CD14-positive monocyte (primary cell): Measurements from ENCODE around the gene SEMA3D. TPM values are rescaled to one million over a fixed set of nuclear protein-coding genes. Genes with fewer than 3 reads are reported as not detected.

Experiments
- DNase-seq, 3 donors: peaks; one replicate each; pipeline ENCODE4 v3.0.0-alpha.2; 2011 to 2022
- H2AFZ ChIP-seq: 2 replicates; pipeline ENCODE4 v1.6.0; 2012; ENCODE audit warnings: mild to moderate bottlenecking, low read depth, low read length, inconsistent platforms; ENCODE audit not compliant: insufficient read depth, poor library complexity, severe bottlenecking
- H3K27ac ChIP-seq, 2 donors: 1 replicate in 1 of 2; 2 replicates in 1 of 2; pipeline ENCODE4 v1.5.1; 2012 to 2013; ENCODE audit warnings: low read length in 2 of 2, control low read depth in 1 of 2, inconsistent platforms in 1 of 2, low read depth in 1 of 2, mild to moderate bottlenecking in 1 of 2
- H3K27me3 ChIP-seq, 2 donors: one replicate each; pipeline versions ENCODE4 v1.6.0 to v1.6.1; 2011 to 2013; ENCODE audit warnings: low read length in 2 of 2; ENCODE audit not compliant: control insufficient read depth in 2 of 2, insufficient read depth in 2 of 2
- H3K36me3 ChIP-seq, 2 donors: replicated peaks in 1 of 2; 1 replicate in 1 of 2; 2 replicates in 1 of 2; pipeline versions ENCODE4 v1.5.1 to v1.6.1; 2012 to 2013; ENCODE audit warnings: low read length in 2 of 2, control low read depth in 1 of 2, inconsistent platforms in 1 of 2, mild to moderate bottlenecking in 1 of 2; ENCODE audit not compliant: insufficient read depth in 2 of 2, control insufficient read depth in 1 of 2
- H3K4me1 ChIP-seq, 2 donors: 1 replicate in 1 of 2; 2 replicates in 1 of 2; pipeline versions ENCODE4 v1.5.1 to v1.6.1; 2012 to 2013; ENCODE audit warnings: low read length in 2 of 2, control low read depth in 1 of 2, inconsistent platforms in 1 of 2, mild to moderate bottlenecking in 1 of 2, moderate library complexity in 1 of 2; ENCODE audit not compliant: insufficient read depth in 2 of 2, control insufficient read depth in 1 of 2
- H3K4me2 ChIP-seq: replicated peaks from 2 replicates; pipeline ENCODE3; 2012; ENCODE audit warnings: low read length, moderate library complexity, mild to moderate bottlenecking; ENCODE audit not compliant: poor library complexity, severe bottlenecking; ENCODE audit errors: extremely low read depth
- H3K4me3 ChIP-seq, 3 experiments: fragments of 200-600 bp in 1 of 3; sonication (generic) in 1 of 3; replicated peaks in 1 of 3; 1 replicate in 2 of 3; 2 replicates in 1 of 3; pipeline ENCODE4 v1.5.1; 2011 to 2013; ENCODE audit warnings: low read length in 3 of 3, mild to moderate bottlenecking in 3 of 3, control low read depth in 2 of 3, low read depth in 2 of 3, inconsistent platforms in 1 of 3, moderate library complexity in 1 of 3
- H3K79me2 ChIP-seq: 2 replicates; pipeline ENCODE4 v1.6.0; 2012; ENCODE audit warnings: mild to moderate bottlenecking, control low read depth, inconsistent platforms, low read length, moderate library complexity; ENCODE audit not compliant: insufficient read depth
- H3K9ac ChIP-seq: 2 replicates; pipeline ENCODE4 v1.6.0; 2017; ENCODE audit warnings: low read length, mild to moderate bottlenecking; ENCODE audit not compliant: insufficient read depth, poor library complexity, severe bottlenecking
- H3K9me3 ChIP-seq, 2 donors: replicated peaks in 1 of 2; 1 replicate in 1 of 2; 2 replicates in 1 of 2; pipeline versions ENCODE4 v1.5.1 to v1.6.1; 2012 to 2013; ENCODE audit warnings: low read length in 2 of 2, control low read depth in 1 of 2; ENCODE audit not compliant: control insufficient read depth in 1 of 2, insufficient read depth in 1 of 2
- H4K20me1 ChIP-seq: 2 replicates; pipeline ENCODE4 v1.6.0; 2012; ENCODE audit warnings: mild to moderate bottlenecking, low read length, control low read depth, moderate library complexity; ENCODE audit not compliant: insufficient read depth
- H3K27ac Mint-ChIP-seq, 7 donors: one replicate each; pipeline ENCODE4 v1.8.0; 2020; ENCODE audit warnings: mild to moderate bottlenecking in 7 of 7, mixed read lengths in 7 of 7, moderate library complexity in 6 of 7, inconsistent platforms in 2 of 7
- H3K27me3 Mint-ChIP-seq, 3 donors: one replicate each; pipeline ENCODE4 v1.8.0; 2021 to 2022; ENCODE audit warnings: low read depth in 3 of 3, mild to moderate bottlenecking in 3 of 3, mixed read lengths in 3 of 3, moderate library complexity in 3 of 3, inconsistent platforms in 1 of 3
- H3K36me3 Mint-ChIP-seq, 2 donors: one replicate each; pipeline ENCODE4 v1.8.0; 2020; ENCODE audit warnings: mixed read lengths in 2 of 2, inconsistent platforms in 1 of 2, mild to moderate bottlenecking in 1 of 2
- H3K4me1 Mint-ChIP-seq: one replicate; pipeline ENCODE4 v1.8.0; 2020; ENCODE audit warnings: mild to moderate bottlenecking, mixed read lengths
- H3K4me3 Mint-ChIP-seq, 2 donors: one replicate each; pipeline ENCODE4 v1.8.0; 2020; ENCODE audit warnings: mild to moderate bottlenecking in 2 of 2, mixed read lengths in 2 of 2, moderate library complexity in 1 of 2
- H3K9me3 Mint-ChIP-seq, 7 donors: one replicate each; pipeline ENCODE4 v1.8.0; 2020 to 2022; ENCODE audit warnings: mixed read lengths in 7 of 7, mild to moderate bottlenecking in 6 of 7, moderate library complexity in 6 of 7, inconsistent platforms in 2 of 7
- CTCF ChIP-seq: fragments of 200-600 bp; IDR thresholded peaks from one replicate; pipeline ENCODE4 v1.8.0; 2022; ENCODE audit warnings: antibody characterized with exemption, mild to moderate bottlenecking
- WGBS: methylation state at CpG from one replicate; pipeline ENCODE4 v1.1.5; 2013; ENCODE audit warnings: missing lambda C conversion rate; ENCODE audit not compliant: insufficient coverage; 5-methylcytosine and 5-hydroxymethylcytosine counted together
- intact Hi-C, 2 donors: fragments of 100-400 bp; cut with micrococcal nuclease; formaldehyde crosslinking; loops; one replicate each; pipeline versions ENCODE4 v1.15.0 to v1.15.1; 2023
- polyA plus RNA-seq, 3 donors: library from polyadenylated mRNA; depleted of rRNA in 1 of 3; unstranded in 2 of 3; stranded (reverse) in 1 of 3; fragments of 300-500 nt in 2 of 3; fragments of >200 nt in 1 of 3; fragmentation: Illumina TruSeq in 2 of 3; gene quantifications; 1 replicate in 2 of 3; 2 replicates in 1 of 3; pipeline ENCODE4 v1.2.3, GENCODE V29; 2012 to 2021

Gene SEMA3D
- polyA plus RNA-seq, 3 donors: not detected

GRCh38 chr7:85001495-85002345 is 185.1 kb downstream of the SEMA3D start:
- H3K36me3 Mint-ChIP-seq: no peaks in the 10 kb centered on the region
- no peak overlapping the region for H3K27ac Mint-ChIP-seq
- no peak for DNase-seq
- Histone ChIP-seq H3K79me2 (no peaks in the 10 kb centered on the region), H3K4me2 (no peak overlapping the region), H4K20me1 (no peaks in the 10 kb centered on the region), H3K27me3 (no peaks in the 10 kb centered on the region), H3K9ac (no peak overlapping the region), H3K4me1 (no peaks in the 10 kb centered on the region), H3K9me3 (no peaks in the 10 kb centered on the region), H3K36me3 (no peaks in the 10 kb centered on the region), H3K4me3 (no peak overlapping the region), H2AFZ (no peak overlapping the region), H3K27ac (no peak overlapping the region)
- TF ChIP-seq CTCF: no peak
- no peak overlapping the region for H3K4me3 Mint-ChIP-seq
- no CpG with 5 or more reads among the region's 3 CpGs for WGBS
- H3K9me3 Mint-ChIP-seq: no peaks in the 10 kb centered on the region
- intact Hi-C loops: no loop called here
- H3K27me3 Mint-ChIP-seq: peaks cover 0 to 1% (median 0%) of the 10 kb centered on the region in 3 donors
- H3K4me1 Mint-ChIP-seq: no peaks in the 10 kb centered on the region

GRCh38 chr7:85000735-85001350 is 186.0 kb downstream of the SEMA3D start:
- no peak for DNase-seq
- no peaks in the 10 kb centered on the region for H3K79me2 ChIP-seq
- 60% methylated on average over 1 of the region's 1 CpG for WGBS
- H3K4me3 ChIP-seq: no peak overlapping the region
- no peak overlapping the region for H3K27ac ChIP-seq
- TF ChIP-seq CTCF: no peak
- Mint-ChIP-seq H3K27ac (no peak overlapping the region), H3K4me1 (no peaks in the 10 kb centered on the region), H3K4me3 (no peak overlapping the region), H3K9me3 (no peaks in the 10 kb centered on the region), H3K36me3 (no peaks in the 10 kb centered on the region), H3K27me3 (peaks cover 0 to 1% (median 0%) of the 10 kb centered on the region in 3 donors)
- no peaks in the 10 kb centered on the region for H3K36me3 ChIP-seq
- H3K9ac ChIP-seq: no peak overlapping the region
- H3K27me3 ChIP-seq: no peaks in the 10 kb centered on the region
- H2AFZ ChIP-seq: no peak overlapping the region
- no peaks in the 10 kb centered on the region for H3K4me1 ChIP-seq
- H4K20me1 ChIP-seq: no peaks in the 10 kb centered on the region
- no peak overlapping the region for H3K4me2 ChIP-seq
- no peaks in the 10 kb centered on the region for H3K9me3 ChIP-seq
- intact Hi-C loops: no loop called here
